Fibroblast of lung (primary cell): ENCODE results near the gene LDLRAD4. TPM values are rescaled to one million over a fixed set of nuclear protein-coding genes. Genes with fewer than 3 reads are reported as not detected.
A peak's percentile ranks its signal among the peaks of the same experiment; 100 is the strongest.

Experiments used
- DNase-seq, 2 donors: peaks; one replicate each; pipeline versions ENCODE4 v3.0.0 to v3.0.0-alpha.2; 2010; ENCODE audit warnings: low read depth in 2 of 2
- H2AFZ ChIP-seq: 2 replicates; pipeline ENCODE4 v1.5.1; 2012; ENCODE audit warnings: low read length, control low read depth, inconsistent platforms
- H3K27ac ChIP-seq: 2 replicates; pipeline ENCODE4 v1.5.1; 2011; ENCODE audit warnings: low read length, control low read depth; ENCODE audit not compliant: insufficient read depth
- H3K27me3 ChIP-seq: 2 replicates; pipeline ENCODE4 v1.5.1; 2011; ENCODE audit warnings: mild to moderate bottlenecking, low read length; ENCODE audit not compliant: control insufficient read depth, insufficient read depth
- H3K36me3 ChIP-seq: 2 replicates; pipeline ENCODE4 v1.5.1; 2011; ENCODE audit warnings: low read length; ENCODE audit not compliant: control insufficient read depth, insufficient read depth
- H3K4me1 ChIP-seq: 2 replicates; pipeline ENCODE4 v1.5.1; 2011; ENCODE audit warnings: low read length; ENCODE audit not compliant: control insufficient read depth, insufficient read depth; ENCODE audit errors: extremely low read depth
- H3K4me2 ChIP-seq: 2 replicates; pipeline ENCODE4 v1.5.1; 2011; ENCODE audit warnings: low read length, control low read depth; ENCODE audit not compliant: insufficient read depth; ENCODE audit errors: extremely low read depth
- H3K4me3 ChIP-seq, 4 experiments: fragments of 200-600 bp in 1 of 4; sonication (generic) in 1 of 4; replicated peaks in 1 of 4; 2 replicates each; pipeline ENCODE4 v1.5.1; 2011 to 2016; ENCODE audit warnings: low read length in 4 of 4, low read depth in 3 of 4, mild to moderate bottlenecking in 3 of 4, control low read depth in 2 of 4, inconsistent platforms in 1 of 4, mixed read lengths in 1 of 4; ENCODE audit not compliant: insufficient read depth in 1 of 4; ENCODE audit errors: control extremely low read depth in 1 of 4
- H3K79me2 ChIP-seq: 2 replicates; pipeline ENCODE4 v1.5.1; 2012; ENCODE audit warnings: mild to moderate bottlenecking, low read length, inconsistent platforms; ENCODE audit not compliant: control insufficient read depth, insufficient read depth
- H3K9ac ChIP-seq: 2 replicates; pipeline ENCODE4 v1.5.1; 2011; ENCODE audit warnings: mild to moderate bottlenecking, low read length, control low read depth; ENCODE audit not compliant: insufficient read depth
- H3K9me3 ChIP-seq: 2 replicates; pipeline ENCODE4 v1.5.1; 2012; ENCODE audit warnings: low read depth, low read length; ENCODE audit not compliant: control insufficient read depth, insufficient read depth
- H4K20me1 ChIP-seq: 2 replicates; pipeline ENCODE4 v1.5.1; 2011; ENCODE audit warnings: low read length; ENCODE audit not compliant: control insufficient read depth, insufficient read depth; ENCODE audit errors: extremely low read depth
- CTCF ChIP-seq, 2 donors: IDR thresholded peaks in 1 of 2; conservative IDR thresholded peaks in 1 of 2; 1 replicate in 1 of 2; 2 replicates in 1 of 2; pipeline ENCODE4 v1.5.1; 2011 to 2012; ENCODE audit warnings: low read length in 2 of 2, control low read depth in 1 of 2, inconsistent platforms in 1 of 2, low read depth in 1 of 2, mild to moderate bottlenecking in 1 of 2
- EZH2 ChIP-seq: IDR thresholded peaks from 2 replicates; pipeline ENCODE4 v1.5.1; 2012; ENCODE audit warnings: low read length, control low read depth, mild to moderate bottlenecking; ENCODE audit errors: missing control alignments
- polyA plus RNA-seq, 2 donors: library from polyadenylated mRNA; depleted of rRNA in 1 of 2; stranded (reverse) in 1 of 2; unstranded in 1 of 2; fragments of >200 nt; gene quantifications; 2 replicates each; pipeline ENCODE4 v1.2.1, GENCODE V29; 2011 to 2012; ENCODE audit warnings: missing spikeins in 1 of 2
- total RNA-seq: library from RNA; depleted of rRNA; stranded (reverse); fragments of >200 nt; gene quantifications from 2 replicates; pipeline ENCODE4 v1.2.1, GENCODE V29; 2014

The LDLRAD4 gene
- total and polyA plus RNA-seq, 2 donors (not counting 1 experiment from before 2014, with no cell fraction given): not detected

- DNase-seq: no peak
- H3K9ac ChIP-seq: no peak overlapping the region
- H3K27me3 ChIP-seq: no peaks in the 10 kb centered on the region
- H2AFZ ChIP-seq: no peak overlapping the region
- H3K27ac ChIP-seq: no peak overlapping the region
- H3K79me2 ChIP-seq: no peaks in the 10 kb centered on the region
- no peak overlapping the region for H3K4me2 ChIP-seq
- TF ChIP-seq EZH2 (no peak), CTCF (conservative IDR thresholded peaks at IDR 0.05 in 1 of 2, IDR thresholded peaks at IDR 0.05 in 1 of 2; ENCODE audit: low read depth in 1 of 2, low read length in 2 of 2) (no peak)
- no peaks in the 10 kb centered on the region for H3K9me3 ChIP-seq
- no peaks in the 10 kb centered on the region for H3K4me1 ChIP-seq
- H4K20me1 ChIP-seq: no peaks in the 10 kb centered on the region
- no peak overlapping the region for H3K4me3 ChIP-seq
- H3K36me3 ChIP-seq: no peaks in the 10 kb centered on the region
Measured at GRCh38 chr18:13657974-13658373, 439.4 kb downstream of the LDLRAD4 start.

- Histone ChIP-seq H3K79me2 (no peaks in the 10 kb centered on the region), H3K27me3 (no peaks in the 10 kb centered on the region), H3K9me3 (no peaks in the 10 kb centered on the region), H4K20me1 (no peaks in the 10 kb centered on the region), H3K9ac (no peak overlapping the region), H3K4me3 (no peak overlapping the region), H3K27ac (no peak overlapping the region), H3K4me2 (no peak overlapping the region), H2AFZ (no peak overlapping the region), H3K36me3 (no peaks in the 10 kb centered on the region), H3K4me1 (no peaks in the 10 kb centered on the region)
- DNase-seq: no peak
- TF ChIP-seq EZH2: no peak
- no peak for TF ChIP-seq CTCF (conservative IDR thresholded peaks at IDR 0.05 in 1 of 2, IDR thresholded peaks at IDR 0.05 in 1 of 2; ENCODE audit: low read depth in 1 of 2, low read length in 2 of 2)
Measured at GRCh38 chr18:13658436-13659204, 440.1 kb downstream of the LDLRAD4 start.

GRCh38 chr18:13660510-13660909, 441.9 kb downstream of the LDLRAD4 start:
- no peaks in the 10 kb centered on the region for H3K27me3 ChIP-seq
- no peak overlapping the region for H2AFZ ChIP-seq
- no peak overlapping the region for H3K9ac ChIP-seq
- TF ChIP-seq CTCF (conservative IDR thresholded peaks at IDR 0.05 in 1 of 2, IDR thresholded peaks at IDR 0.05 in 1 of 2; ENCODE audit: low read depth in 1 of 2, low read length in 2 of 2): no peak
- TF ChIP-seq EZH2: no peak
- H3K4me1 ChIP-seq: no peaks in the 10 kb centered on the region
- H3K4me3 ChIP-seq: no peak overlapping the region
- no peaks in the 10 kb centered on the region for H3K9me3 ChIP-seq
- H3K79me2 ChIP-seq: no peaks in the 10 kb centered on the region
- DNase-seq: peak; percentile 14 to 69
- no peaks in the 10 kb centered on the region for H4K20me1 ChIP-seq
- H3K4me2 ChIP-seq: no peak overlapping the region
- no peak overlapping the region for H3K27ac ChIP-seq
- H3K36me3 ChIP-seq: no peaks in the 10 kb centered on the region
